GM08714 (cell line): ENCODE data around the gene OGFOD3.

Source experiments
- H3K4me3 ChIP-seq: fragments of 200-500 bp; sonication (Bioruptor generic); 2 replicates; pipeline ENCODE4 v1.5.1; 2014; ENCODE audit warnings: mild to moderate bottlenecking, low read length, inconsistent platforms
- ZNF274 ChIP-seq: IDR thresholded peaks from 2 replicates; pipeline ENCODE4 v1.6.1; 2012; ENCODE audit warnings: mild to moderate bottlenecking, low read depth, low read length

Gene OGFOD3

DNA sequence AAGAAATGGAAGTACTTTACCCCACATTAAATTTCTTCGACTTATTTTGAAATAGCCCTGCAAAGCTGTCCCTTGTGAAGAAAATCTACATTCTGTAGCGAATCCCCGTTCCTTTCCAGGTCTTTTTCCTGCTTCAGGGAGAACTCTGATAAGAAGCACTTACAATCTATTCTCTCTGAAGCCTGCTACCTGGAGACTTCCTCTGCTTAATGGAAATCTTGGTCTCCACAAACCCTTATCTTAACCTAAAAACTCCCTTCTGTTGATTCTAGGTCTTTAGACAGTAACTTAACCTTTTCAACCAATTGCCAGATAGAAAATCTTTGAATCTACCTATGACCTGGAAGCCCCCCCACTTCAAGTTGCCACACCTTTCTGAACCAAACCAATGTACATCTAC is 33.8 kb upstream of the OGFOD3 start:
- TF ChIP-seq ZNF274 = no peak
- no peak overlapping the region for H3K4me3 ChIP-seq

DNA sequence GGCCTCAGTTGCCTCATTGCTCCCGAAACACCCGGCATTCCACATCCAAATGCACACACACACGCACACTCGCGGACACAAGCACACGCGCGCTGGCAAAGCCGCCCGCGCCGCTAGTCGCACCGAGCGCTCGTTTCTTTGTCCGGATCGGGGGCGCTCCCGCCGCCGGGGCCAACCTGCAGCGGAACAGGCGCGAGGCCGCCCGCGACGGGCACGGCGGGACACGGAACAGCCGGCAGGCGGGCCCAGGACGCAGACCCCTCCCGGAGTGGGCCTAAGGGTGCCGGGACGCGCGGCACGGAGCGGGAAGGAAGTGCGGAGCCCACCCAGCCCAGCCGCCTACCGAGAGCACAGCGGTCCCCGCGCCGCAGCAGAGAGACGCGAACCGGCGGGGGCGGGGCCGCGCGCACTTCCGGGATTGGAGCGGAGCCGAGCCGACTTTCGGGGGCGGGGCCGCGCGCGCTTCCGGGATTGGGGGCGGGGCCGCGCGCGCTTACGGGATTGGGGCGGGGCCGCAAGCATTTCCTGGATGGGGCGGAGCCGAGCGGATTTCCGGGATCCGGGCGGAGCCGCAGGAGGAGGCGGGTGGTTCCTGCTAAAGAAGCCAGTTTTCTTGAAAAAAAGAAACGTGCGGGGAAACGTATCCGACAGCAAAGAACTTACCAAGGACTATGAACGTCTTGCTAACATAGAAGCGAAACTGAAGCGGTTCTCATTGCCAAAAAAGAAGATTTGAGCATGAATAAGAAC is 32.1 kb upstream of the OGFOD3 start, which contains the start of gene CYBC1:
CYBC1 (minus strand) TSS at position 396 of the 750 bp plus-strand sequence. CDS start 1,498 bp downstream, outside the sequence.
- no peak for TF ChIP-seq ZNF274
- peak within 1 kb of the TSS; percentile 81 for H3K4me3 ChIP-seq

GRCh38 chr17:82449883-82450356 is 31.5 kb upstream of the OGFOD3 start:
- TF ChIP-seq ZNF274 = no peak
- H3K4me3 ChIP-seq = peak overlapping the region; percentile 81

GRCh38 chr17:82449131-82449882 is 30.9 kb upstream of the OGFOD3 start:
- H3K4me3 ChIP-seq = peak overlapping the region; percentile 81; the same call in 1 of the 2 replicates
- TF ChIP-seq ZNF274 = no peak

DNA sequence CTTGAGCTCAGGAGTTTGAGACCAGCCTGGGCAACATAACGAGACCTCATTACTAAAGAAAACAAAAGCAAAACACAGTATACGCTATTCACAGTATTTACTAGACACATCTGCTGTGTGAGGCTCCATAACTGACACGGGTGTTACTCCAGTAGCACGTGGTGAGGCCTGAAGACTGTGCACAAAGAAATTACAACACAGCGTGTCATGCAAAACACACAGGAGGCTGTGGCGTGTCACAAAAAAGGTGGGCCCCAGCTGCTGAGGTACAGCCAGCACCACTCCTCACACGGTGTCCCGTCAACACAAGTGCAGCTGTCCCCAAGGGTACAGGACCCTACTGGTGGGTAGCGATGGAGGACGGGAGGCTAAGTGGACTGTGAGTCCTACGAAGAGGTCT is 29.5 kb upstream of the OGFOD3 start:
- peak overlapping the region; percentile 23; the same call in 1 of the 2 replicates for H3K4me3 ChIP-seq
- no peak for TF ChIP-seq ZNF274

DNA sequence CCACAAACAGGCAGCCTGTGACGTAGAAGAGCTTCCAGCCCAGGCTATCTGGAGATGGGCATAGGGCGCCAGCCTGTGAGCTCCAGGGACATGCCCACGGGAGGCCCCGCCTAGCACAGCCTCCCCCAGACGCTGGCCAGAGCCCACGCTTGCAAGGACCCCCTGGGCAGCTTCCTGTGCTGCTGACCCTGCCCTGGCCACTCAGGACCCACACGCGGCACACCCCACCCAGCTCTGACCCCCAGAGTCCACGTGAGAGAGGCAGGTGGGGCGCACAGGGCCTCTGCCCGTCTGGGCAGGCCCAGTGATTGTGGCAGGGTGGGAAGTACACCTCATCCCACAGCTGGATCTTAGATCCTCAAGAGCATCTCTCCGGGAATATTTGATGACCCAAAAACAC is 28.3 kb upstream of the OGFOD3 start:
- no peak for TF ChIP-seq ZNF274
- H3K4me3 ChIP-seq = no peak overlapping the region

- no peak for TF ChIP-seq ZNF274
- no peak overlapping the region for H3K4me3 ChIP-seq
Measured at GRCh38 chr17:82446124-82446523, 27.7 kb upstream of the OGFOD3 start.

GRCh38 chr17:82445542-82445941 is 27.2 kb upstream of the OGFOD3 start:
- no peak for TF ChIP-seq ZNF274
- H3K4me3 ChIP-seq = no peak overlapping the region

- no peak overlapping the region for H3K4me3 ChIP-seq
- no peak for TF ChIP-seq ZNF274
Measured at GRCh38 chr17:82444941-82445521, 26.6 kb upstream of the OGFOD3 start.

DNA sequence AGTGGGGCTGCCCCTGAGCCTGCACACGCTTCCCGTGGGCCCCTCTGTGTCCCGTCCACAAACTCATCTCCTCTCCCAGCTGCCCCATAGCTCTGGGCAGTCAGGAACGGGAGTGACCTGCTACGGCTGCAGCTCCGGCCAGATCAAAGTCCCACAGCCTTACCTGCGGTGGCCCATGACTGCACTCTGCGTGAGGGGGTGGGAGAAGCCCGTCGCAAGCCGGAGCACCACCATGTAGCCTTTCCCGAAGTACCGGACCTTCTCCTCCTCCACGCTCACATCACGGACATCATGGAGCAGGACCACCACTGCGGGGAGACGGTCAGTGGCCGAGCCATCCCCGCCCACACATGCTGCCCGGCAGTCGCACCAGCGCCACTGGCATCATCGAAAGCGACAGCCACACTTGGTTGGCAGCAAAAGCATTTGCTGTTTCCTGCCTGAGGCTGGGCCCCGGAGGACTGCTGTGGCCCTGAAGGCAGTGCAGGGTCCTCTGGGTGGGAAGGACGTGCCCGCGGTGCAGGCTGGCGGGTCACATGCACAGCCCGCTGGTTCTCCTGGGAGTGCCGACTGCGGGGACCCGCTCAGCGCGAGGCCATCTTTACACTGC is 26.0 kb upstream of the OGFOD3 start:
- no peak for TF ChIP-seq ZNF274
- no peak overlapping the region for H3K4me3 ChIP-seq

DNA sequence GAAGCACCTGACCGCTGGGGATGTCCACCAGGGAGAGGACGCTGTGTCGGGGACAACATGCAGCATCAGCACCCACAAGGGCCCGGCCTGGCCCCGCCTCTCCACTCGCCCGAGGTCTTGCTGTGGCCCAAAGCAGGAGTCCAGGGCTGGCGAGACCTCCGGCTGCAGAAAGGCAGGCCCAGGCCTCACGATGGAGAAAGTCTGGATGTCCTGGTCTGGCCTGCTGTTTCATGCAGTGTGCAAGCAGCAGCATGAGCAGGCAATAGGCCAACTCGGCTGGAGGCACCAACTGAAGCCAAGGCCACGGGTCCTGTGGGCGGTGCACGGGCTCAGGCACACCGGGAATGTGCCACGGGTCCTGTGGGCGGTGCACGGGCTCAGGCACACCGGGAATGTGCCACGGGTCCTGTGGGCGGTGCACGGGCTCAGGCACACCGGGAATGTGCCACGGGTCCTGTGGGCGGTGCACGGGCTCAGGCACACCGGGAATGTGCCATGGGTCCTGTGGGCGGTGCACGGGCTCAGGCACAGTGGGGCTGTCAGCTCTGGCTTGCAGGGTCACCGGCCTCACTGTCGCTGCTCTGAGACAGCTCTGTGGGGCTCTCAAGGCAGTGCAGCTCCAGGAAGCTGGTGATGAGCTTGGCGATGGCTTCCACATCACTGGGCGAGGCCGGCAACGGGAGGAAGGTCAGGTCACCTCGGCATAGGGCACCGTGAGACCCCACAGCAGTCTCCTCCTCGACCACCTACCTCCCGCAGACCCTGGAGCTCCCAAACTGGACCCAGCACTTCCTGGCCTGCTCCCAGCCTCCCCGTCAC is 25.3 kb upstream of the OGFOD3 start:
- H3K4me3 ChIP-seq = no peak overlapping the region
- no peak for TF ChIP-seq ZNF274

DNA sequence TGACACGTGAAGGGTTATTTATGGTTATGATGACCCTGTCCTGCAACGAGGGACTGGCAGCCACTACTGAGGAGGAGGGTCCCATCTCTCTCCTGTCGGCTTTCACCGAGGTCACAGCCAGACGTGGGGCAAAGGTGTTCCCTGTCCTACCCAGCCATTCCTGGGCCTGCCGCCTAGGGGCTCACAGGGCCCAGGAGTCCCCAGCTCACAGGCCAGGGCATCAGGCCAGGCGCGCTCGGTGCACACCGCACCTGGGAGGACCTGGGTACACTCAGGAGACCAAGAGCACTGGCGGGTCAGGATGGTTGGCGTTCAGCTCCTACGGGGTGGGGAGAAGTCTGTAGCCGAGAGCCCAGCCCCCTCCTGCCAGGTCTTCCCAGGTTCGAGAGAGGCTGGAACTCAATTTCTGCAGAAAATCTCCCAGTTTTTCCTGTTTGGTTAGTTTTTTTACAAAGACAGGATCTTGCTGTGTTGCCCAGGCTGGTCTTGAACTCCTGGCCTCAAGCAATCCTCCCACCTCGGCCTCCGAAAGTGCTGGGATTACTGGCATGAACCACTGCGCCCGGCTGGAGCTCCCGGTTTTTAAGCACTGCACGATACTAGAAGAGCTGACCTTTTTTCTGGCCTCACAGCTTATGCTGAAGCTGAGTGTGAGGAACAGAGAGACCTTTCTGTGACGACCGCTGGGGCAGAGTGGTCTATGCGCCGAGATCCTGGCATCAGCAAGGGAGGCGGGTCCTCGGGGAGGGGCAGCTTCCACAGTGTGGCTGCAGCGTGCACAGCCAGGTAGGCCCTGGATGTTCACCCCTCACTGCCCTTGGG is 24.5 kb upstream of the OGFOD3 start:
- no peak for TF ChIP-seq ZNF274
- no peak overlapping the region for H3K4me3 ChIP-seq
